K562 (cell line): Measurements from ENCODE around the gene CUL2. TPM values are rescaled to one million over a fixed set of nuclear protein-coding genes. Genes with fewer than 3 reads are reported as not detected.
A peak's percentile ranks its signal among the peaks of the same experiment; 100 is the strongest.

ENCODE experiments used
- CCAR2 ChIP-seq: fragments of 200-400 bp; formaldehyde crosslinking; IDR thresholded peaks from 2 replicates; pipeline ENCODE4 v1.6.1; 2017; ENCODE audit warnings: mild to moderate bottlenecking, low read depth, low read length
- E2F1 ChIP-seq: sonication (generic); formaldehyde crosslinking; IDR thresholded peaks from 2 replicates; pipeline ENCODE4 v1.8.1; 2023; ENCODE audit warnings: mild to moderate bottlenecking, missing genetic modification reagents, moderate library complexity
- ETV1 ChIP-seq: fragments of 450-650 bp; conservative IDR thresholded peaks from 2 replicates; pipeline ENCODE4 v1.6.1; 2016; ENCODE audit warnings: missing genetic modification characterization, control low read depth, low read depth, missing compliant biosample characterization
- GATAD2B ChIP-seq: fragments of 450-650 bp; IDR thresholded peaks from 2 replicates; pipeline ENCODE4 v1.6.1; 2017; ENCODE audit warnings: mild to moderate bottlenecking, borderline replicate concordance
- GMEB1 ChIP-seq: fragments of 250-450 bp; sonication (Bioruptor Pico); IDR thresholded peaks from 2 replicates; pipeline ENCODE4 v1.4.0; 2020; ENCODE audit warnings: mild to moderate bottlenecking
- HIVEP1 ChIP-seq: fragments of 250-450 bp; sonication (Bioruptor Pico); IDR thresholded peaks from 2 replicates; pipeline ENCODE4 v1.4.0; 2020; ENCODE audit warnings: mild to moderate bottlenecking
- HNRNPUL1 ChIP-seq: fragments of 200-400 bp; formaldehyde crosslinking; IDR thresholded peaks from 2 replicates; pipeline ENCODE4 v1.6.1; 2017; ENCODE audit warnings: low read length
- ID3 ChIP-seq, 2 experiments: fragments of 250-450 bp in 1 of 2; fragments of 450-650 bp in 1 of 2; sonication (Bioruptor Pico) in 1 of 2; IDR thresholded peaks; 2 replicates each; pipeline versions ENCODE4 v1.6.1 to v1.8.0; 2016 to 2021; ENCODE audit warnings: mild to moderate bottlenecking in 2 of 2, moderate library complexity in 2 of 2, missing compliant biosample characterization in 1 of 2, missing genetic modification characterization in 1 of 2
- IRF1 ChIP-seq: sonication (generic); formaldehyde crosslinking; IDR thresholded peaks from 2 replicates; pipeline ENCODE4 v1.8.0; 2022; ENCODE audit warnings: missing genetic modification reagents, mild to moderate bottlenecking, borderline replicate concordance
- KAT7 ChIP-seq: sonication (generic); formaldehyde crosslinking; IDR thresholded peaks from 2 replicates; pipeline ENCODE4 v1.8.0; 2022; ENCODE audit warnings: missing genetic modification reagents, mild to moderate bottlenecking, borderline replicate concordance
- KDM2B ChIP-seq: fragments of 250-450 bp; sonication (Bioruptor Pico); IDR thresholded peaks from 2 replicates; pipeline ENCODE4 v1.8.0; 2021; ENCODE audit warnings: mild to moderate bottlenecking, moderate library complexity
- KHSRP ChIP-seq: fragments of 450-650 bp; IDR thresholded peaks from 2 replicates; pipeline ENCODE4 v1.6.1; 2017
- KLF13 ChIP-seq: fragments of 450-650 bp; IDR thresholded peaks from 2 replicates; pipeline ENCODE4 v1.6.1; 2016; ENCODE audit warnings: missing genetic modification characterization, low read depth, mild to moderate bottlenecking, missing compliant biosample characterization, moderate library complexity, borderline replicate concordance
- MAFG ChIP-seq: fragments of 450-650 bp; conservative IDR thresholded peaks from 2 replicates; pipeline ENCODE4 v1.6.1; 2016; ENCODE audit warnings: missing genetic modification characterization, missing compliant biosample characterization
- MAX ChIP-seq: sonication (generic); formaldehyde crosslinking; IDR thresholded peaks from 2 replicates; pipeline ENCODE4 v1.9.0; 2022; ENCODE audit warnings: mild to moderate bottlenecking, missing genetic modification reagents
- PPARD ChIP-seq: fragments of 250-450 bp; sonication (Bioruptor Pico); IDR thresholded peaks from 2 replicates; pipeline ENCODE4 v1.8.0; 2022; ENCODE audit warnings: inconsistent platforms, mild to moderate bottlenecking, moderate library complexity
- STAT5B ChIP-seq: fragments of 250-450 bp; sonication (Bioruptor Pico); IDR thresholded peaks from 2 replicates; pipeline ENCODE4 v1.8.0; 2021; ENCODE audit warnings: mild to moderate bottlenecking, inconsistent platforms
- TCF15 ChIP-seq: fragments of 250-450 bp; sonication (Bioruptor Pico); IDR thresholded peaks from 2 replicates; pipeline ENCODE4 v1.8.0; 2022; ENCODE audit warnings: moderate library complexity, mild to moderate bottlenecking, inconsistent platforms
- TEAD4 ChIP-seq, 2 experiments: sonication (generic) in 1 of 2; formaldehyde crosslinking in 1 of 2; IDR thresholded peaks; 2 replicates each; pipeline versions ENCODE4 v1.6.1 to v1.8.0; 2012 to 2022; ENCODE audit warnings: borderline replicate concordance in 1 of 2, inconsistent platforms in 1 of 2, low read length in 1 of 2, mild to moderate bottlenecking in 1 of 2, missing genetic modification reagents in 1 of 2
- YY1 ChIP-seq, 3 experiments: IDR thresholded peaks; 2 replicates each; pipeline ENCODE4 v1.6.1; 2011; ENCODE audit warnings: low read length in 2 of 3, mild to moderate bottlenecking in 2 of 3, moderate library complexity in 2 of 3, borderline replicate concordance in 1 of 3, control low read depth in 1 of 3, low read depth in 1 of 3; ENCODE audit not compliant: insufficient read depth in 3 of 3, insufficient replicate concordance in 2 of 3, control insufficient read depth in 1 of 3, insufficient read length in 1 of 3; ENCODE audit errors: extremely low read depth in 1 of 3
- ZNF707 ChIP-seq: fragments of 250-450 bp; sonication (Bioruptor Pico); conservative IDR thresholded peaks from 2 replicates; pipeline ENCODE4 v1.8.0; 2022; ENCODE audit warnings: inconsistent platforms, mild to moderate bottlenecking, moderate library complexity
- ZNF785 ChIP-seq: fragments of 250-450 bp; sonication (Bioruptor Pico); IDR thresholded peaks from 2 replicates; pipeline ENCODE4 v1.4.0; 2020; ENCODE audit warnings: mild to moderate bottlenecking
- polyA plus RNA-seq, 8 experiments: library from polyadenylated mRNA; depleted of rRNA in 4 of 8; stranded (reverse) in 5 of 8; unstranded in 3 of 8; fragments of >200 nt; fragmentation: Nextera tagmentation in 2 of 8; fragmentation: Illumina TruSeq in 1 of 8; extraction: Ambion mirVana in 2 of 8; extraction: Trizol in 1 of 8; gene quantifications; 2 replicates each; pipeline versions ENCODE4 v1.2.1 to v1.2.3, GENCODE V29; 2011 to 2014; ENCODE audit warnings: inconsistent platforms in 1 of 8, missing spikeins in 1 of 8
- total RNA-seq, 7 experiments: library from RNA; depleted of rRNA in 6 of 7; stranded (reverse); fragments of >200 nt in 6 of 7; fragmentation: Illumina TruSeq in 2 of 7; extraction: Trizol in 2 of 7; gene quantifications; 2 replicates each; pipeline versions ENCODE4 v1.2.1 to v1.2.3, GENCODE V29; 2011 to 2021; ENCODE audit warnings: low replicate concordance in 1 of 7

CUL2 gene
- total and polyA plus RNA-seq, 9 of the 15 experiments (the other 6 are each of a cell fraction or from before 2014, with no cell fraction given): 17.3 to 46.3 (median 41.2) TPM

- TF ChIP-seq TEAD4 (IDR thresholded peaks at IDR 0.05; ENCODE audit: low read length) (no peak), TEAD4 (CRISPR knock-in tag; IDR thresholded peaks at IDR 0.05; ENCODE audit: borderline replicate concordance) (no peak), GATAD2B (peak; percentile 49; the same call in 1 of the 2 replicates), KDM2B (no peak), CCAR2 (no peak), ID3 (CRISPR knock-in tag; IDR thresholded peaks at IDR 0.05) (no peak), ID3 (tag; IDR thresholded peaks at IDR 0.05) (no peak), TCF15 (no peak), E2F1 (CRISPR knock-in tag) (peak; percentile 60; the same call in 1 of the 2 replicates), KAT7 (CRISPR knock-in tag) (0 out of 2 replicates have a peak, but pooled peaks have one; percentile 44), IRF1 (CRISPR knock-in tag) (no peak), ETV1 (tag) (no peak), ZNF785 (CRISPR knock-in tag) (no peak), STAT5B (CRISPR knock-in tag) (no peak), PPARD (no peak), KLF13 (tag) (no peak), MAFG (tag) (peak; percentile 48), HNRNPUL1 (no peak), GMEB1 (CRISPR knock-in tag) (no peak), MAX (CRISPR knock-in tag) (no peak), KHSRP (no peak), HIVEP1 (no peak), YY1 (IDR thresholded peaks at IDR 0.05; ENCODE audit: borderline replicate concordance in 1 of 3, control insufficient read depth in 1 of 3, extremely low read depth in 1 of 3, insufficient read depth in 3 of 3, insufficient read length in 1 of 3, insufficient replicate concordance in 2 of 3, low read depth in 1 of 3, low read length in 2 of 3) (no peak), ZNF707 (CRISPR knock-in tag) (no peak)
Observed at GRCh38 chr10:35127289-35127891, 37.2 kb upstream of the CUL2 start (continued).
